ENCODE results near the gene SMAGP.
"Not testable (repeated sequence)": the region's sequence is repeated elsewhere in the genome, so short reads cannot be mapped to it uniquely, and the experiment has no call there.

DNA sequence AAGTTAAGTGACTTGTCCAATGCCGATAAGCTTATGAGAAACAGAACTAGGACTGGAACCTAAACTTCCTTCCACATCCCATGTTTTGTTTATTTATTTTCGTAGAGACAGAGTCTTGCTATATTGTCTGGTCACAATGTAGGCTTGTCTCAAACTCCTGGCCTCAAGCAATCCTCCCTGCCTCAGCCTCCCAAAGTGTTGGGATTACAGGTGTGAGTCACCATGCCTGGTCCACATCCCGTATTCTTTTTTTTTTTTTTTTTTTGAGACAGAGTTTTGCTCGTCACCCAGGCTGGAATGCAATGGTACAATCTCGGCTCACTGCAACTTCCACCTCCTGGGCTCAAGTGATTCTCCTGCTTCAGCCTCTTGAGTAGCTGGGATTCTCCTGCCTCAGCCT is 43.1 kb downstream of the SMAGP start:
- not testable (repeated sequence) for TF ChIP-seq POLR2A (IDR thresholded peaks at IDR 0.05; ENCODE audit: extremely low read depth, insufficient read length); MYC (IDR thresholded peaks at IDR 0.05; ENCODE audit: low read depth, low read length)
- TF ChIP-seq, protein P1, sequence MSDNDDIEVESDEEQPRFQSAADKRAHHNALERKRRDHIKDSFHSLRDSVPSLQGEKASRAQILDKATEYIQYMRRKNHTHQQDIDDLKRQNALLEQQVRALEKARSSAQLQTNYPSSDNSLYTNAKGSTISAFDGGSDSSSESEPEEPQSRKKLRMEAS (IDR thresholded peaks at IDR 0.05; ENCODE audit: low read depth, low read length): not testable (repeated sequence)
- TF ChIP-seq, protein P2, sequence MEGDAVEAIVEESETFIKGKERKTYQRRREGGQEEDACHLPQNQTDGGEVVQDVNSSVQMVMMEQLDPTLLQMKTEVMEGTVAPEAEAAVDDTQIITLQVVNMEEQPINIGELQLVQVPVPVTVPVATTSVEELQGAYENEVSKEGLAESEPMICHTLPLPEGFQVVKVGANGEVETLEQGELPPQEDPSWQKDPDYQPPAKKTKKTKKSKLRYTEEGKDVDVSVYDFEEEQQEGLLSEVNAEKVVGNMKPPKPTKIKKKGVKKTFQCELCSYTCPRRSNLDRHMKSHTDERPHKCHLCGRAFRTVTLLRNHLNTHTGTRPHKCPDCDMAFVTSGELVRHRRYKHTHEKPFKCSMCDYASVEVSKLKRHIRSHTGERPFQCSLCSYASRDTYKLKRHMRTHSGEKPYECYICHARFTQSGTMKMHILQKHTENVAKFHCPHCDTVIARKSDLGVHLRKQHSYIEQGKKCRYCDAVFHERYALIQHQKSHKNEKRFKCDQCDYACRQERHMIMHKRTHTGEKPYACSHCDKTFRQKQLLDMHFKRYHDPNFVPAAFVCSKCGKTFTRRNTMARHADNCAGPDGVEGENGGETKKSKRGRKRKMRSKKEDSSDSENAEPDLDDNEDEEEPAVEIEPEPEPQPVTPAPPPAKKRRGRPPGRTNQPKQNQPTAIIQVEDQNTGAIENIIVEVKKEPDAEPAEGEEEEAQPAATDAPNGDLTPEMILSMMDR (IDR thresholded peaks at IDR 0.05; ENCODE audit: low read depth, low read length): not testable (repeated sequence)

Measured in NB4 (cell line).